Measurements from ENCODE around the gene ANKRD55.

The ANKRD55 gene

DNA sequence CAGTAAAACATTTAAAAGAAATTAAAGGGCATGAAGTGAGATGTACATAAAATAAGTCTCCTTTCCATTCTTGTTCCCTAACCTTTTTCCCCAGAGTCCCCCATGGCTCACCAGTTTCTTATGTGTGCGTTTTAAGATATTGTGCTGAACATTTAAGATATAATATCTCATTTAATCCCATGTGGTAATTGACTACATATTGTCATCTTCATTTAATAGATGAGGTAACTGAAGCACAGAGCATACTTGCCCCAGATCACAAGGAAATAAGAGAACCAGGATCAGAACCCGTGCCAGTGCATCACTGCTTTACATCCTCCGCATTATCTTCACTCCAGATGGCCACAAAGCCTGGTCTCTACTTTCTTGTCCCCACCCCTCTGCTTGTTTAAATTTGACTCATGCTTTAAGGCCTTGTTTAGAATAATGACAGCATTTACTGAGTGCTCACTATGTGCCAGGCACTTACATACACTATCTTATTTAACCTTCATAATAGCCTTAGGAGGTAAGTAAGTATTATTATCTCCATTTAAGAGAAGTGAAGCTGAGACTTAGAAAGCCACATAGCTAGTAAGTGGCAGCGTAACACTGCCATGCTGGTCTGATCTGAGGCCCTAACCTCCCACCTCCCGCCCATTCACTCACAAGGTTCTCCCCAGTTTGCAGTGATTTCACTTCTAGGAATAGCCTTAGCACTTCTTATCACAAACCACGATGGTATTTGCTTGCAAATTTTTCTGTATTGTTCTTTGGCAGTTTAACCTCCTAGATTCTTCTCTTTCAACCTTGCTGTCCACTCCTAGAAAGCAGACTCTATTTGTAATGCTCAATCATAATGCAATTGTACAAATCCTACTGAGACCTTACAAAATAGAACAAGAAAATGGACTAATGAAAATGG lies 160.0 kb downstream of the ANKRD55 start:
- DNase-seq, result no peak

DNA sequence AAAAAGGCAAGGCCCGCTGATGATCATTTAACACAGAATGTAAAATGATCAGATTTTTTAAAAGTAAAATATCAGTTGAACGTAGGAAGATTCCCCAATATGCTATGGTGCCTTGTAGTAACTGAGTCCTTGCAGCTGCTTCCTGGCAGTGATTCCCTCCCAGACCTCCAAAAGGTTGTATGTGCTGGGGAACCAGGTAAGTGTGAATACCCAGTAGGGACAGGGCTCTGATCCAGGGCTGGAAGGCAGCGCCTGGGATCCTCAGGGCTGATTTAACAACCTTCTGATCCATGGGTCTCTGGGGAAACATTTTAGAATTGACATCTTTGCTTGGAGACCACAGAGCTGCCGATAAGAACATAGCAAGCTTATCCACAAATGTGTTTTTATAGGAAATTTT lies 161.7 kb downstream of the ANKRD55 start:
- no peak for DNase-seq

DNA sequence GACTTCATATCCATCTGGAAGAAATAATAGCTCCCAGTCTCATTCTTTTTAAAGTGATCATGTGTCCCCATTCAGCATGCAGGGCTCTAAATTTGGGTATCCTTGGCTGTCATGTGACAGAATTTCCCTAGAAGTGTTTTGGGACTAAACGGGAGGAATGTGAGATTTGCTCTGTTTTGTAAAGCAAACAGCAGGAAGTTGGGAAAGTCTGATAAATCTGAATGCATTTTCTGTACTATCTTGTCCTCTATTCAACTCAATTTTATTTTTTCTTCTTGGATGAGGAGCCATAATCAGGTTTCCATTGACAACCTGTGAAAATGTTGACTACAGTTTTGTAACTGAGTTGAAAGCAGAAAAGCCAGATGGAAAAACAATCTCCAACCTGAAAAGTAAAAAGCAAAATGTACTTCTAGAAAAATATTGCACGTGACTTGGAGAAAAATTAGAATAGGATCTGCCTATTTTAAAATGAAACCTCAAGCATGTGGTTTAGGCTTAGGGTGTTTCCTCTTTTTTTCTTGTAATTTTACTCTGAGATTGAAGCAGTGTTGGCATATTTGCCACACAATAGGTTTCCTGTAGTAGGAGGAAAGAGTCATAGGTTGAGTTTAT lies 162.2 kb downstream of the ANKRD55 start:
- no peak for DNase-seq

DNA sequence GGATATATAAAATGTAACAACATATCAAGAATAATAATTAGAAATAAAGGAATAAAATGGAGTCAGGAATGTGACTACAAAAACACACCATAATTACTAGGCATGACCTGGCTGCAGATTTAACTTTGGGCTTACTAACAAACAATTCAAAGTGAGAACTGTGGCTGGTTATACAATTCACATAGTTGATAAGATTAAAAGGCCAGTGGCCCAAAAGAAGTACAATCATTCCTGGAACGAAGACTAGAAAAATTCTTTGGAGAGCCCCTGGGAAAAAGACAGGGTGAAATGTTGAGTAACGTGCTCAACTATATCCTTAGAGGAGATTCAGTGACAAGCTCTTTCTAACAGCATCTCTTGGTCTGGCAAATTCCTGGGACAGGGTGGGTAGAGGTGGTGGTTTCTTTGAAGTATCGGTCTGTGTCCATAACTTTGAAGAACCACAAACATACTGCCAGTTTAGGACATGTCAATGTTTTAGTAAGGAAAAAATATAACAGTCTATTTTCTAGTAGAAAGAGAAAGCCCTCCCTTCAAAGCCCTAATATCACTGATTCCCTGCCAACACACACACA lies 163.4 kb downstream of the ANKRD55 start:
- DNase-seq, result no peak

DNA sequence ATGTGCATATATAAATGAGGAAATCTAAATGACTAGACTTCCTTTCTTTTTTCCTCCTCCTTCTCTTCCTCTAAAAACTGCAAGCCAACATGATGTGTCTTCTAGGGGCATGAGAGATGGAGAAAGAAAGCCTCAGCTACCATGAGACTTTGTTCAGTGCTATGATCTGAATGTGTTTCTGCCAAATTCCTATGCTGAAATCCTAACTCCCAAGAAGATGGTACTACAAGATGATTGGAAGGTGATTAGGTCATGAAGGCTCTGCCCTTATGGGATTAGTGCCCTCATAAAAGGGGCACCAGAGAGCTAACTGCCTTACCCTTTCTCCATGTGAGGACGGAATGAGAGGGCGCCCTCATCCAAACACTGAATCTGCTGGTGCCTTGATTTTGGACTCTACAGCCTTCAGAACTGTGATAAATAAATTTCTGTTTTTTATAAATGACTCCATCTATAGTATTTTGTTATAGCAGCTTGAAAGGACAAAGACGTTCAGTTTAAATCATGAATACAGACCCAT lies 166.1 kb downstream of the ANKRD55 start:
- no peak for DNase-seq

DNA sequence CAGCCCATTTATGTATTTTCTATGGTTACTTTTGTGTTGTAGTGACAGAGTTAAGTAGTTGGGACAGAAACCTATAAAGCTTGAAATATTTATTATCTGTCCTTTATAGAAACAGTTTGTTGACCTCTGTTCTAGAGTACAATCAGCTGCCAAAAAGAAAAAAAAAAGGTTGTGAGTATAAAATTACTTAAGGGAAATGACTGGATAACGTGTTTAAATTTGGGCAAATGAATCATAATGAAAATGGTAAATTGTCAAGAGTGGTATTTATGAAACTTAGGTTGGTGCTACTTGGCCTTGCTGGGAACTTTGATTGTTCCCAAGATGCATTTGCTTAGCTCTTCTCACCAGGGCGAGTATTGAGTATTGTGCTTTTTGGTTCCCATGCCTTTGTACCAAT lies 168.1 kb downstream of the ANKRD55 start:
- no peak for DNase-seq

DNA sequence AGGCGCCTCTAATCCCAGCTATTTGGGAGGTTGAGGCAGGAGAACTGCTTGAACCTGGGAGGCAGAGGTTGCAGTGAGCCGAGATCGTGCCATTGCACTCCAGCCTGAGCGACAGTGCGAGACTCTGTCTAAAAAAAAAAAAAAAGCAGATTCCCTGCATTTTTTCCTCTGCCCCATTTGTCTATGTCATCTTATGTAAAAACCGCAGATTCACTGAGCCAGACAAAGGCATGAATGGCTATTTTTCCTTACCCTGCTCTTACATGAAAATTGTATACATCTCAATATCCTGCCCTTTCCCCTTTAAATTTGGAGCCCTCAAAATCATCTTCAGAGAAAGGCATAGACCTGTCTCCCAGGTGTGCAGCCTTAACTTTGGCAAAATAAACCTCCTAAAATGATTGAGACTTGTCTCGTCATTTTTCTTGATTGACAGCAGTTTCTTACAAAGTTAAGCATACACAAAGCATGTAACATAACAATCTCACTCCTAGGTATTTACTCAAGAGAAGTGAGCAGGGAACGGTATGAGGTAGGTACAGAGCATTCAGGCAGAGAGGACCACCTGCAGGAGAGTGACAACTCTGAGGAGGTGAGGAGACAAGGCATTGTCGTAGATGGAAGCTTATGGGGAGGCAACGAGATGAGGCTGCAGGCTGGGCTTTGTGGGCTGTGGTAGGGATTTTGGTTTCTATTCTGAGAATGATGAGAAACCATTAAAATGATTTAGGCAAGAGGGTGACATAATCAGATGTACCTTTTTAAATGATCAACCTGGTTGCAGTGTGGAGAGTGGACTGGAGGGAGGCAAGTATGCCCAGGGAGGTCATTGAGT lies 172.6 kb downstream of the ANKRD55 start:
- peak; percentile 34 for DNase-seq

DNA sequence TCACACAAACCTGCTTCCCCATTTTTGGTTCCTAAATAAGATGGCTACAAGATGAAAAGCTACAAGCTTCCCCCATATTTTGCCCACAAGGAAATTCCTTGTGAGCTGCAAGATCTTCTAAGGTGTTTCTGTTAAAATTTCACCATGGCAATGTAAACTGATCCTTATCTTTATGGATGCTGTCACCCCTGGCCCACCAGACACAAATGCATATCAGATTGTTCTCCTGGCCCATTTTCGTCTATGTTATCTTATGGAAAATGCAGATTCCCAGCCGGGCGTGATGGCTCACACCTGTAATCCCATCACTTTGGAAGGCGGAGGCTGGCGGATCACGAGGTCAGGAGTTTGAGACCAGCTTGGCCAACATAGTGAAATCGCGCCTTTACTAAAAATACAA lies 173.3 kb downstream of the ANKRD55 start:
- no peak for DNase-seq

DNA sequence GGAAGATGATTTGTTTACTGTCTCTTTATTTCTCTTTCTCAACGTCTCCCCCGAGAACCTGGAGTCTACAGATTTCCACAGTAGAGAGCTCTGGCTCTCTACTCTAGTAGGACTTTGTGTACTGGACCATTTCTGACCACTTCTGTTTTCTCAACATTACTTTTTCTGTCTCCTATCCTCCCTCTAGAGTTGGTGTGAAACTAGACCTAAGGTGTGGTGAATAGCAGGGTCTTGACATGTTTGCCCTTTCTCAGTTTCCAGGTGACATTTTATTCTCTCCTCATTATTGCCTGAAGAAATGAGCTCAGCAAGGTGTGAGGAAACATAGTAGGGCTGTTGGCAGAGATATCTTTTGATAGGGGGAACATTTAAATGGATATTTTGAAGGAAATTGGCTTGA lies 176.3 kb downstream of the ANKRD55 start:
- no peak for DNase-seq

DNA sequence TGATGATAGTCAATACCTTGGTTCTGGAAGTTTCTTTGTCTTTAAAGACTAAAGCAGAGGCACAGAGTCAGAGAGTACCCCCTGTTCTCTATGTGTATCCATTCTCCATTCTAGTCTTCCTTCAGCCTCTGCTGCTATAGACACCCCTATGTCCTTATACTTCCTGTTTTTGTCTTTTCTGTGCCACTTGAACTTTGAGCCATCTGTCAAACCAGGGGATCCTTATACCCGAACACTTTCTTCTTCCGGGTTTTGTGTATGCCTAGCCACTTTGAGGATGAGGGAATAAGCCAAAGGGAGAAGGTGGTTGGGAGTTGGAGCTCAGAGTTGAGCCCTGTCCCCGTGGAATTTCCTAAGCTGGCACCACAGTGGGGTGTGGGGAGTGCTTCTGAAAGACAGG lies 177.3 kb downstream of the ANKRD55 start:
- no peak for DNase-seq

DNA sequence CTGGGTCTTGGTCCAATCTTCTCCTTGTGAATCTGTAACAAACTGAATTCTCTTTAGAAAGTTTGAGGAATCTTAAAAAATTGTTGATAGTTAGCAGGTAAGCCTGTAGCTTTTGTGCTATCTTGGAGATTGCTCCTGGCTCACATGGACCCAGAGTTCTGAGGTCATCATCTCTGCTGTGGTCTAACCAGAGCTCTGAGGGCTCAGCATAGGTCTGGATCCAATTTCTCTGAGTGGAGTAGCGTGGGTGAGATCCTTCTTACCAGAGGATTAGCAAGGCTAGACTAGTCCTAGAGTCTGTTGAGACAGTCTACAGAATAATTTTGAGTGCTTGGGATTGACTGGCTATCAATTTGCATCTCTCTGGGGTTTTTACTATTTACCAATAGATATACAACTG lies 177.8 kb downstream of the ANKRD55 start:
- peak; percentile 33 for DNase-seq

DNA sequence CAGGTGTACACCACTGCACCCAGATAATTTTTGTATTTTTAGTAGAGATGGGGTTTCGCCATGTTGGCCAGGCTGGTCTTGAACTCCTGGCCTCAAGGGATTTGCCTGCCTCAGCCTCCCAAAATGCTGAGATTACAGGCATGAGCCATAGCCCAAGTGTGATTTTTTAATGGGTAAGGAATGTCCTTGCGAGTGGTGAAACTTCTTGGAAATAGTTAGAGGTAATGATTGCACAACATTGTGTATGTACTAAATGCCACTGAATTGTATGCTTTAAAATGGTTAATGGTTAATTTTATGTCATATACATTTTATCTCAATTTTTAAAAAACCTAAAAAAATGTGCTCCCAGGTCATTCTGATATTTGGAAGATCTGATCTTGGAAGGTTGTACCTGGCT lies 178.5 kb downstream of the ANKRD55 start:
- DNase-seq, result peak; percentile 58

DNA sequence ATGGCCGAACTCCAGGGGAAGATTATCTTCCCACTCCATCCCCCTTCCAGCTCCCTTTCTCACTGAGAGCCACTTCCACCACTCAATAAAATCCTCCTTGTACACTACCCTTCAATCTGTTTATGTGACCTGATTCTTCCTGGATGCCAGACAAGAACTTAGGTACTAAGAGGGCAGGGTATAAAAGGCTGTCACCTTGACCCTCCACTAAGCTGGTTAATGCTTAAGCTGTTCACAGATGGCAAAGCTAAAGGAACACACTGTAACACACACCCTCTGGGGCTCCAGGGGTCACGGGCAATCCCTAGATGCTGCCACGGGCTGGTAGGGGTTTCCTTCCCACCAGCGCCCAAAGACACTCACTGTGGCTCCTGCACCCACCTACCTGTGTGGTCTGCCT lies 179.8 kb downstream of the ANKRD55 start:
- no peak for DNase-seq

DNA sequence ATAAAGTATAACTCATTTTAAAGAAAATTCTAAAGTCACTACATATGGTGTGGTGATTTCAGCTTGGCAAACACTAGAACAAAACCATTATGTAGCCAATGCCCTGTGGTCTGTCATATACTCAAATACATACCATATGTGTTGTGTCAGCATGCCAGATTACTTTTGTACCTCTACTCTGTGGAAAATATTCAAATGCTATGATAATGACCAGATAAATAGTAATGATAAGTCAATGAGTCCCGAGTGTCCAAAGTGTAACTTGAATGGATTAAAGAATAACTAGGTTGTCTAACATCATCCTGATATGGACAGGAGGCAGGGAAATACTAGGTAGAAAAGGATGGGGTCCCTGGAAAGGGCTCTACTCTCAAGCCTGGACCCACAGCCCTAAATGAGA lies 180.4 kb downstream of the ANKRD55 start:
- peak; percentile 43 for DNase-seq

DNA sequence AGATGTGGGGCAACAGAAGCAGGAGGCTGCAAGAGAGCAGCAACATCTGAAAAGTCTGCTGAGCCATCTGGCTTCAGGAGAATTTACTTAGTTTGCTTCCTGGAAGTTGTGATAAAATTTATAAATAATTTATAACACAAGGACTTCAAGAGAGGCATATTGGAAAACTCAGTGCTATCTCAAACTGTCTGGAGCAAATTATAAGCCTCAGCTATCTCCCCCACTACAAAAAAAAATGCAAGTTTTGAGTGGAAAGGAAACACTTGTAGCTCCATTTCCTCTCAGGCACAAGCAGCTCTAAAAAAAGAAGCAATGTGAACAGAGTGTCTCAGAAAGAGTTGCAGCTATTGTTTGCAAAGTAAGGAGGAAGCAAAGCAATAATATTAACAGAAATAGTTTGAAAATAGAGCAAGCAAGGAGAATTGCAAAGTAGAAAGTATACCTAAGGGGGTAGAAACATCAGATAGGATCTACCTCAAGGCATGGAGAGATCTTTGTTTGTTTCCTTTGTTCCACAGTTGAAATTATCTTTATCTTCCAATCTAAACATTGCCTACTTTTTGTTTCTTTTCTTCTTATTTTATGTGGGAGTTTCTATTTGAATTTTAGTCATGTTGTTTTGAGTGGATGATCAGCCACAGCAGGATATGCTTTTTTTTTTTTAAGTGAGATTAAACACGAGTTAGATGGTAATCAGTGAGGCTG lies 182.4 kb downstream of the ANKRD55 start:
- no peak for DNase-seq
